GM19328 (cell line): ENCODE data around the gene RFX5.

ENCODE experiments used
- ATAC-seq: cut with Tn5 transposase; IDR thresholded peaks from one replicate; pipeline ENCODE4 v1.9.1; 2021; ENCODE audit warnings: mild to moderate bottlenecking, moderate library complexity; ENCODE audit not compliant: unreplicated experiment

RFX5 gene

GRCh38 chr1:151325646-151326429 is 21.2 kb downstream of the RFX5 start:
- no peak for ATAC-seq

GRCh38 chr1:151325231-151325630 is 21.8 kb downstream of the RFX5 start:
- ATAC-seq: no peak

GRCh38 chr1:151324390-151324930 is 22.6 kb downstream of the RFX5 start:
- ATAC-seq: no peak

DNA sequence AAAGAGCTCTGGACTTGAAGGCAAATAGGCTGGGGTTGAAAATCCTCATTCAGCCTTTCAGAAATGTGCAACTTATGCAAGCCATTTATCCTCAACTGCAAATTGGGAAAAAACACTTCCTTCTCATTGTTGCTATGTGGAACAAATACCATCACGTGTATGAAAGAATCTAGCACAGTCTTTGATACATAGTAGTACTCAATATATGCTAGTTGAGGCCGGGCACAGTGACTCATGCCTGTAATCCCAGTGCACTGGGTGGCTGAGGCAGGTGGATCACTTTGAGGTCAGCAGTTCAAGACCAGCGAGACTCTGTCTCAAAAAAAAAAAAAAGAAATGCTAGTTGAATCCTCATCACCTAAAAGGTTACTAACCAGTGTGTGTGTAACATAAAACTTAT is 28.1 kb downstream of the RFX5 start:
- no peak for ATAC-seq

DNA sequence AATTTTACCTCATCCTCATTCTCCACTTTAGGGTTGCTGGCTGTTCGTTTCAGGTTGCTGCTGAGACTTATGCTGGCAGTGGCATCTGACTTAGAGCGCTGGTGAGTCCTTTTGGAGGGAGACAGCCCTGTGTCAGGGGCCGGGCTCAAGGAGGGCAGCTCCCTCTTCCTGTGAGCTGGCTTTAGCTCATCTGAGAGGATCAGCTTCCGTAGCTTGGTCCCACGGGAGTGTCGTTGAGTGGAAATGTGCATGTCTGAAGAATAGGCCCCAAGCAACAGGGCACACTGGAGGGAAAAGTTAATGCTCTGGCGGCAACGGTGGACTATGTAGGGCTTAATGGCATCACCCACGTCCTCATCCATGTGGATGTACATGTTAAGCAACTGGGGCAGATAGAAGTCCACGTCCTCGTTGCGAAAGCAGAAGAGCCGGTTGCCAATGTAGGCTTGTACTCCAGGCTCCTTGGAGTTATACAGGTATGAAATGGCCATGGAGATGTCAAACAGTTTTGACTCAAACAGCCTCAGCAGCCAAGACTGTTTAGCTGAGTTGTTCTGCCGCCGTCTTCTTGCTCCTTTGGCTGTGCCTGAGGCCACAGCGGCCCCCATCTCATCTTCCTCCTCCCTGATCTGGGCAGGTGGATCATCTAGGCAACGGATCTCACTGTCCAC is 31.4 kb downstream of the RFX5 start:
- ATAC-seq: no peak

DNA sequence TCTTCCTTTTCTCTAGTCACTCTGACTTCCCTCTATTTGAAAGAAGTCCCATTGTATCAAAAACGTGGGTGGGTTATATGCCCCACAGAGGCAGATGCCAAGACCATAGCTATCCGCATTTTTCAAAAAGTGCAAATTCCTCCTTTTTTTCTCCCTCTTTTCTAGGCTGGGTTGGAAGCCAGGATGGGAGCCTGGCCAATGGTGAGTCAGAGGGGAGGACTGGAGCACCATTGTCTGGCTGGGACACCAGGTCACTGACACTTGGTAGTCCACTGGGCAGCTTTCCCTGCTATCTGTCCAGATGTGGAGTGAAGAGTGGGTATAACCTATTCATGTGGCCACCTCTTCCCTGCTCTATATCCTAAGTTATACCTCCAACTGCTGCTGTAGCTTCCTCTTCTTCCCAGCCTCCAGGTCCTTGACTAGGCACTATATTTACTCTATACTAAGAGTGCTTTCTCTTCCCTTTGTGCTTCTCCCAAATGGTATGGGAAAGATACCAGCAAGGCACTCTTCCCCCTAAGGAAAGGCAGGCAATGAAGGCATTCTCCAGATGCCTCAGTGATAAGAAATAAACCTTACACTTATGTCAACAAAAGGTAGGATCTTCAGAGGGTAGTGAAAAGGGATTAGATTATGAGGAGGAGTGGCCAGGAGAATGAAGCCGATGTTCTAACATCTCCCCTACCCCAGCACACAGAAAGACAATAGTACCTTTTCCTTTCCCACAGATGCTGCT is 32.7 kb downstream of the RFX5 start:
- no peak for ATAC-seq

GRCh38 chr1:151313501-151313900 is 33.6 kb downstream of the RFX5 start:
- ATAC-seq: no peak

- no peak for ATAC-seq
These were observed 34.2 kb downstream of the RFX5 start for GRCh38 chr1:151312826-151313225.

GRCh38 chr1:151312411-151312810 is 34.6 kb downstream of the RFX5 start:
- no peak for ATAC-seq

- ATAC-seq: no peak
These were observed 35.3 kb downstream of the RFX5 start for GRCh38 chr1:151311589-151312331.

DNA sequence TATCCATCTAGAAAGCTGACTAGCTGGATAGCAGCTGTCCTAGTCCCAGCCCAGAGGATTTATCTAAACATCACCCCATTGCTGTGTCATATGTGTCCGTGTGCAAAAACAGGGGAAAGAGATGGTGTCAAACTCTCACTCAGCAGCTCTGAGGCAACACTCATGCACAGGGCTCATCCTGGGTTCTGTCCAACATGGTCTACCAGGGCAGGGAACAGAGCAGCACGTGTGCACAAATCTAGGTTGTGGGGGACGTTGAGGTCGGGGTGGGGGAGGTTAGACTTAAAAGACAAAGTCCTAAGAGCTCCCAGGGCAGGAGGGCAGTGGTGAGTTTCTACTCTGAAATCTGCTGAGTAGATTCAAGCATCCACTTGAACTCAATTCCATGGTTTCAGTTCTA is 36.0 kb downstream of the RFX5 start:
- ATAC-seq: no peak

- no peak for ATAC-seq
These were observed 37.2 kb downstream of the RFX5 start for GRCh38 chr1:151309811-151310323.

DNA sequence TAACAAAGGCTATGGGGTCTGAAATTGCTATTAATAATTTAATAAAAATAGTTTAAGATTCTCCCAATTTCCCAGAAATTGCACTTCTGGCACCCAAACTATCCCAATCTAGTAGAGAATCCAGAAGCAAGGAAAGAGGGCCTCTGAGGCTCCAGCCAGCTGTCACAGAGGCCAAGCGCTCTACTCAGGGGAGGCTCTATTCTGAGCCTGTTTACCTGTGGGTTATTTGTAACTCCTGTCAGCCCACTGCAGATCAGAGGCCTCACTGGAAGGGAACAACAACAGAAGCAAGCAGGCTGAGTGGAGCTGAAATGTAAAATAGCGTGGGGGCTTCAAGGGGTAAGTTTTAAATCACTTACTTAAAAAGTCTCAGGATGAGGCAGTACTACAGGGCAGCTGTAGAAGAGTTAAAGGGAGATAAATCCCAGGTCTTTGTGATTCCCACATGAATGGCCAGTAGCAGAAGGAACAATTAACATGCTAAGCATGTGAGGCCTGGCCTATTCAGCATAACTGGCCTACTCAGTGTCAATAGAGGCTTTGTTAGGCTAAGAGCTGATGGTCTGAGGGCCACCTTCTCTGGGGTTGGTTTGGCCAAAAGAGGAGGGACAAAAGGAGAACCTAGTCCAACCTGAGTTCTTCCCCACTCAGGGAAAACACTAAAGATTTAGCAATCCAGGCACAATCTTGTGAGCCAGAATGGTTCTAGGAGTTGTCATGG is 52.1 kb downstream of the RFX5 start:
- ATAC-seq: no peak

DNA sequence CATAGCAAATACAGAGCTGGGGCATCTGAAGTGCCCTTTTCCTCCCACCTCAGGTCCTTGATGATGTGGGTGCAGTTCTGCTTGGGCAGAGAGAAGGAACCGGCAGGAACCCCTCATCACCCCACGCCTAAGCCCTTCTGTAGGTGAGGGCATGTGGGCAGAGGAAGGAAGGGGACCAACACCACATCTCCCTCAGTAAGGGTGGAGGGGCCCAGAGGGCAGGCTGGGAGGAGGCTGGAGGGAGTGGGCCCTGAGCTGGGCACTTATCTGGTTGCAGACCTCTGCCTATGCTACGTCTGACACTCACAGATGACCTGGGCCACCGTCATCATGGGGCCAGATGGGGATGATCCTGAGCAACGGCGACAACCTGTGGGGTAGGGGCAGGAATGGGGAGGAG is 54.0 kb downstream of the RFX5 start:
- ATAC-seq: no peak

- no peak for ATAC-seq
These were observed 54.6 kb downstream of the RFX5 start for GRCh38 chr1:151292207-151293030.

DNA sequence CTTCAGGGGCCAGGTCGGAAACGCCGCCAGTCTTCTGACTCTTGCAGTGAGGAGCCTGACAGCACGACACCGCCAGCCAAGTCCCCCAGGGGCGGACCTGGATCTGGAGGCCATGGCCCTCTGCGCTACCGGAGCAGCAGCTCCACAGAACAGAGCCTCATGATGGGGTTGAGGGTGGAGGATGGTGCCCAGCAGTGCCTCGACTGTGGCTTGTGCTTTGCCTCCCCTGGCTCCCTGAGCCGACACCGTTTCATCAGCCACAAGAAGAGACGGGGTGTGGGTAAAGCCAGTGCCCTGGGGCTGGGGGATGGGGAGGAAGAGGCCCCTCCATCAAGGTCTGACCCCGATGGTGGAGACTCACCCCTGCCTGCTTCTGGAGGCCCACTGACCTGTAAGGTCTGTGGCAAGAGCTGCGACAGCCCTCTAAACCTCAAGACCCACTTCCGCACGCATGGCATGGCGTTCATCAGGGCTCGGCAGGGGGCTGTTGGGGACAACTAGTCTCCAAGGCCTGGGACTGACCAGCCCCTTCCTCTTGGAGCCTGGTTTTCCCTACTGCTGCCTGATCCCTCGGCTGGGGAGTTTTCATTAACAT is 56.2 kb downstream of the RFX5 start:
- no peak for ATAC-seq
